Pancreas (tissue), 10 donors: ENCODE measurements around the gene MINDY3. TPM values are rescaled to one million over a fixed set of nuclear protein-coding genes. Genes with fewer than 3 reads are reported as not detected.

Source experiments
- ATAC-seq, 4 donors: fragments of 200-7000 bp; cut with Tn5 transposase; one replicate each; pipeline versions ENCODE4 v1.8.0 to v1.9.1; 2020; ENCODE audit warnings: mild to moderate bottlenecking in 4 of 4, moderate library complexity in 4 of 4
- DNase-seq, 6 donors: peaks; one replicate each; pipeline ENCODE4 v3.0.0-alpha.2; 2020
- FAIRE-seq: peaks from 2 replicates; lab custom pipeline; 2012; peaks lifted over from hg19 to GRCh38; lab: Jason Lieb, UNC
- H3K27ac ChIP-seq, 4 donors: fragments of 200-600 bp; sonication (generic); 1 replicate in 3 of 4; 2 replicates in 1 of 4; pipeline versions ENCODE4 v1.5.0 to v1.8.0; 2020
- H3K27me3 ChIP-seq, 4 donors: fragments of 200-600 bp; one replicate each; pipeline ENCODE4 v1.8.0; 2021
- H3K36me3 ChIP-seq, 3 donors: fragments of 200-600 bp; sonication (generic) in 1 of 3; one replicate each; pipeline versions ENCODE4 v1.5.0 to v1.8.0; 2020 to 2021
- H3K4me1 ChIP-seq, 3 donors: fragments of 200-600 bp; one replicate each; pipeline ENCODE4 v1.8.0; 2021
- H3K4me3 ChIP-seq, 4 donors: fragments of 200-600 bp; sonication (generic) in 2 of 4; one replicate each; pipeline versions ENCODE4 v1.5.0 to v1.8.0; 2020 to 2021
- H3K9me3 ChIP-seq, 4 donors: fragments of 200-600 bp; one replicate each; pipeline ENCODE4 v1.8.0; 2021
- WGBS, 2 donors: extraction: QIAGEN DNeasy Blood & Tissue Kit; methylation state at CpG; one replicate each; pipeline ENCODE4 v1.1.7; 2013; 5-methylcytosine and 5-hydroxymethylcytosine counted together
- intact Hi-C, 3 donors: fragments of 100-400 bp; cut with DNase I; formaldehyde crosslinking; loops; one replicate each; pipeline versions ENCODE4 v1.11.1 to v1.14.2; 2022
- polyA plus RNA-seq, 2 donors: library from polyadenylated mRNA; stranded (reverse); fragments of 200-250 nt; gene quantifications; one replicate each; pipeline ENCODE4 v1.2.3, GENCODE V29; 2013
- total RNA-seq, 6 donors: library from RNA; stranded (reverse); fragmentation: NEBNext Ultra II Directional in 4 of 6; extraction: Animal tissue kit (Norgen Biotek cat#: 25700) in 4 of 6; gene quantifications; one replicate each; pipeline versions ENCODE4 v1.2.1 to v1.2.4, GENCODE V29; 2021 to 2023
- TF ChIP-seq, protein P1 (sequence below), 4 donors: fragments of 200-600 bp; sonication (generic) in 3 of 4; IDR thresholded peaks; one replicate each; pipeline versions ENCODE4 v1.5.0 to v1.8.0; 2021; ENCODE audit warnings: antibody characterized with exemption in 4 of 4
- donor health status: healthy with polysubstance abuse.
- donor health status: DM: no; HTN: no; CAD: no; lungs with moderate emphysema.
- donor health status: DM: no; HTN: no; CAD: no.
- donor health status: control.
- donor health status: control.
- donor health status: Bipolar disorder and iron deficiency.
- donor health status: DM: yes; HTN: yes; CAD: no.
- donor health status: DM: no; HTN: no; CAD: no.
- donor health status: DM: no; HTN: no; CAD: no.
- donor health status: DM: yes; HTN: yes; CAD: no.

The MINDY3 gene
- total and polyA plus RNA-seq, 8 donors = 6.9 to 14.6 (median 11.6) TPM

GRCh38 chr10:15748126-15748525 is 112.2 kb downstream of the MINDY3 start:
- DNase-seq (no peak), FAIRE-seq (no peak), ATAC-seq (no peak)
- Histone ChIP-seq H3K36me3 (no peaks in the 10 kb centered on the region), H3K4me3 (no peak overlapping the region), H3K27me3 (no peaks in the 10 kb centered on the region), H3K9me3 (no peaks in the 10 kb centered on the region), H3K4me1 (no peaks in the 10 kb centered on the region), H3K27ac (no peak overlapping the region)
- WGBS, 2 donors = 27 to 29% methylated on average over 3 of the region's 3 CpGs
- intact Hi-C loops = no loop called here
- TF ChIP-seq, protein P1, sequence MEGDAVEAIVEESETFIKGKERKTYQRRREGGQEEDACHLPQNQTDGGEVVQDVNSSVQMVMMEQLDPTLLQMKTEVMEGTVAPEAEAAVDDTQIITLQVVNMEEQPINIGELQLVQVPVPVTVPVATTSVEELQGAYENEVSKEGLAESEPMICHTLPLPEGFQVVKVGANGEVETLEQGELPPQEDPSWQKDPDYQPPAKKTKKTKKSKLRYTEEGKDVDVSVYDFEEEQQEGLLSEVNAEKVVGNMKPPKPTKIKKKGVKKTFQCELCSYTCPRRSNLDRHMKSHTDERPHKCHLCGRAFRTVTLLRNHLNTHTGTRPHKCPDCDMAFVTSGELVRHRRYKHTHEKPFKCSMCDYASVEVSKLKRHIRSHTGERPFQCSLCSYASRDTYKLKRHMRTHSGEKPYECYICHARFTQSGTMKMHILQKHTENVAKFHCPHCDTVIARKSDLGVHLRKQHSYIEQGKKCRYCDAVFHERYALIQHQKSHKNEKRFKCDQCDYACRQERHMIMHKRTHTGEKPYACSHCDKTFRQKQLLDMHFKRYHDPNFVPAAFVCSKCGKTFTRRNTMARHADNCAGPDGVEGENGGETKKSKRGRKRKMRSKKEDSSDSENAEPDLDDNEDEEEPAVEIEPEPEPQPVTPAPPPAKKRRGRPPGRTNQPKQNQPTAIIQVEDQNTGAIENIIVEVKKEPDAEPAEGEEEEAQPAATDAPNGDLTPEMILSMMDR (IDR thresholded peaks at IDR 0.05) = no peak

- ATAC-seq (no peak), FAIRE-seq (no peak), DNase-seq (no peak)
- TF ChIP-seq, protein P1 (IDR thresholded peaks at IDR 0.05) = no peak
- H3K36me3 ChIP-seq = no peaks in the 10 kb centered on the region
- 56 to 63% methylated on average over 3 of the region's 3 CpGs for WGBS, 2 donors
- no peak overlapping the region for H3K4me3 ChIP-seq
- H3K27ac ChIP-seq = no peak overlapping the region
- intact Hi-C loops = no loop called here
- H3K9me3 ChIP-seq = no peaks in the 10 kb centered on the region
- H3K4me1 ChIP-seq = no peaks in the 10 kb centered on the region
- H3K27me3 ChIP-seq = no peaks in the 10 kb centered on the region
Observed at GRCh38 chr10:15747632-15748031, 112.7 kb downstream of the MINDY3 start.

GRCh38 chr10:15745751-15746150 is 114.6 kb downstream of the MINDY3 start:
- no peak for ATAC-seq
- Histone ChIP-seq H3K27ac (no peak overlapping the region), H3K9me3 (no peaks in the 10 kb centered on the region), H3K27me3 (no peaks in the 10 kb centered on the region), H3K36me3 (no peaks in the 10 kb centered on the region), H3K4me3 (no peak overlapping the region), H3K4me1 (no peaks in the 10 kb centered on the region)
- 91 to 94% methylated on average over 1 of the region's 1 CpG for WGBS, 2 donors
- no peak for DNase-seq
- intact Hi-C loops = no loop called here
- FAIRE-seq = no peak
- TF ChIP-seq, protein P1 (IDR thresholded peaks at IDR 0.05) = no peak

GRCh38 chr10:15744217-15744865 is 116.0 kb downstream of the MINDY3 start:
- ATAC-seq (peak in 2 of 4 donors; percentile 16 to 47), DNase-seq (peak in 2 of 6 donors; percentile 18 to 25), FAIRE-seq (no peak)
- Histone ChIP-seq H3K9me3 (no peaks in the 10 kb centered on the region), H3K36me3 (no peaks in the 10 kb centered on the region), H3K27me3 (no peaks in the 10 kb centered on the region), H3K4me1 (no peaks in the 10 kb centered on the region), H3K27ac (no peak overlapping the region), H3K4me3 (no peak overlapping the region)
- 33 to 34% methylated on average over 7 of the region's 7 CpGs for WGBS, 2 donors
- TF ChIP-seq, protein P1 (IDR thresholded peaks at IDR 0.05) = peak in 2 of 4 donors; percentile 17 to 37
- intact Hi-C loops = no loop called here

DNA sequence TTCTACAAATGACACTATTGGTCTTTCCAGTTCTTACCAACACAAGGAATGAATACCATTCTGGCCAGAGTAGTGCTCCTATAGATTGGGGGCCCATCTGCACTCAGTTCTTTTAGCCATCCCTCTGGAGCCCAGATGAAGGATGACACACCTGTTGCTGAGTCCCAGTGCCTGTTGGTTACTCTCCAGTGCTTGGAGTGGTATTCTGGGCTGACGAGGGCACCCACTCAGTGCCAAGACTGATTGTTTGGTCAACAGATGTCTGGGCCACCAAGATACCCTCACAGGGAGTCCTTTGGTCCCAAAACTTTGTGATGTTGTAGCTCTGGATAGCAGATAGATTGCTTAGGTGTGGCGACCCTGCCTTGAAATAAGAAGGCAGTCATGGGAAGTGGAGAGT is 116.9 kb downstream of the MINDY3 start:
- FAIRE-seq (no peak), DNase-seq (no peak), ATAC-seq (no peak)
- Histone ChIP-seq H3K4me3 (no peak overlapping the region), H3K27me3 (no peaks in the 10 kb centered on the region), H3K36me3 (no peaks in the 10 kb centered on the region), H3K27ac (no peak overlapping the region), H3K9me3 (no peaks in the 10 kb centered on the region), H3K4me1 (no peaks in the 10 kb centered on the region)
- intact Hi-C loops = no loop called here
- 59 to 65% methylated on average over 2 of the region's 2 CpGs for WGBS, 2 donors
- TF ChIP-seq, protein P1 (IDR thresholded peaks at IDR 0.05) = no peak
